COR-L47 (cell line): Measurements from ENCODE around the gene CHD2.

ENCODE experiments used
- DNase-seq: peaks from one replicate; lab custom pipeline; 2025; lab: John Stamatoyannopoulos, UW

Gene CHD2

DNA sequence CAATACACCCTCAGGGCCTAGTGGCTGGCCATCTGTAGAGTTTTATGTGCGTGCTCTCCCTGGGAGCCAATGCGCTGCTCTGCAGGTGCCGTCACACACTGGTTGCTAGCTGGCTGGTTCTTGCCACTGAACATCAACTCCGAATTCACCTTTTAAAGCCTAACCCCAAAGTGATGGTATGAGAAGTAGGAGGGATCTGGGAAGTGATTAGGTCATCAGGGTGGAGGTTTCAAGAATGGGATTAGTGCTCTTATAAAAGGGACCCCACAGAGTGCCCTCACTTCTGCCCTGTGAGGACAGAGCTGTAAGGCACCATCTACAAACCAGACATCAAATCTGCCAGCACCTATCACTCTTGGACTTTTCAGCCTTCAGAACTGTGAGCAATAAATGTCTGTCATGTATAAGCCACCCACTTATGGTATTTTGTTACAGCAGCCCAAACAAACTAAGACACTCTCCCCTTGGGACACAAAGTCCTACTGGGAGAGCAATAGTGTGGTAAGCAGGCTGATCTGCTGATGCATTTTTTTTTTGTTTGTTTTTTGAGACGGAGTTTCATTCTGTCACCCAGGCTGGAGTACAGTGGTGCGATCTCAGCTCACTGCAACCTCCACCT is 168.6 kb downstream of the CHD2 start:
- no peak for DNase-seq

DNA sequence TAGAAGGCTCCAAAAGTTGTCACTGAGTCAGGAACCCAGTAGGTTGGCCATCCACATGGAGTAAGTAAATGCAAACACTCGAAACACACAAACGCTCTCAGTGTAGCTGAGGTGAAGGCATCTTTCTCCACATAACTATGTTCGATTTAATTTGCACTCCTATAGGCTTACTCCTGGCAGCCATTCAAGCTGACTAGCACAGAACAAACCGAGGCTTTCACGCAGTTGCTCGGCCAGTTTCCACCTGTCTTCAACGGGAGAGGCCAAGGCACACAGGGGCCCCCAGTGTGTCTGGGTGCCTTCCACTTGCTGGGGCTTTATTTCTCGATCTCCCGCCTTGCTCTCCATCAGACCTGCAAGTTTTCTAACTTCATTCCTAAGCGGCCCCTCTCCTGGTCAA is 170.0 kb downstream of the CHD2 start:
- DNase-seq: no peak

DNA sequence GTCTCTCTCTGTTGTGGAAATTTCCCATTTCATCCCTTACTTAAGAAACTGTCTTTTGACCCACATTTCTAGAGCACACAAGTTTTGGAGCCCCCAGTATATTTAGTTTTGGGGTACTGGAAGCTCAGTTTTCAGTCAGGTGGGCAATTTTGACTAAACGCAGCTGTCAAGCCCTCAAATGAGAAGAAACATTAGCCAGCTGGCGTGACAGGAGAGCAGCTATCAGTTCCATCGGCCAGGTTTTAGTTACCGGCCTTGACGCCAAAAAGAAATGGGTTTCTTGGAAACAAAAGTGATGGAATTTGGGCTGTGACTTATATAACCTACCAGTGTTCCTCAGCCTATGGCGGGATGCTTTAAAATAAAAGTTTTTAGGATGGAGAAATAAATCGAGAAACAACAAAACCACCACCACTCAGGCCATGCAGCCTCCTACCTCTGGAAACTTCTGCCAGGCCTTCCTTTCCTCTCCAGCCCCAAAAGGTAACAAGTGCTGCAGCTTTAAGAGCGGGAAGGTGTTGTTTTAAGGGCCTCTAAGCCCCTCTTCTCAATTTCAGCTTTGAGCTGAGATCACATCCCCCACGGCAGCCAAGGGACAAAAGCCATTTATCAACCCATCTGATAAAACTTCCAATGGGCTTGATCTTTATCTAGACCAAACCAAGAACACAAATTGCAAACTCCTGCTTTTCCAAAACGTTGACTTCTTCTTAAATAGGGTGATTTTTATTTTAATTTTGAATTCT is 170.6 kb downstream of the CHD2 start:
- no peak for DNase-seq

DNA sequence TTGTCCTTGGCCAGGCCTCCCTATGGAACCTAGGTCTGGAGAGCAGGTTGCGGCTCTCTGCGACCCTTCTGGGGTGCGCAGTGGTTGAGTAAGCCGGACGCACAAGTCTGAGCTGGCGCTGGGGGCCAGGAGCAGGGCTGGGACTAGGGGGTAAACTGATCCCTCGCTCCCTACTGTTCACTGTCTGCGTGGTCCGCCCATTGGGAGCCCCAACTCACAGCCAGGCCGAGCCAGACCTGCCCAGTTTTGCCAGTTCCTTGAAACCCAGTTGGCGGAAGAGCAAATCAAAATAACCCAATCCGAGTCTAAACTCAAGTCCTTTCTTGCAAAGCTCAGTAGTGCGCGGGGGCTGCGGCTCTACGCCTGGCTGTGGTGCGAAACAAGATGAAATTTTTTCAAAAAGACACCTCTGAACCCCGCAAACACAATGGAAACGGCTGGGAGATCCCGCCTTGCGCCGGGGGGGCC is 171.4 kb downstream of the CHD2 start:
- DNase-seq: no peak

DNA sequence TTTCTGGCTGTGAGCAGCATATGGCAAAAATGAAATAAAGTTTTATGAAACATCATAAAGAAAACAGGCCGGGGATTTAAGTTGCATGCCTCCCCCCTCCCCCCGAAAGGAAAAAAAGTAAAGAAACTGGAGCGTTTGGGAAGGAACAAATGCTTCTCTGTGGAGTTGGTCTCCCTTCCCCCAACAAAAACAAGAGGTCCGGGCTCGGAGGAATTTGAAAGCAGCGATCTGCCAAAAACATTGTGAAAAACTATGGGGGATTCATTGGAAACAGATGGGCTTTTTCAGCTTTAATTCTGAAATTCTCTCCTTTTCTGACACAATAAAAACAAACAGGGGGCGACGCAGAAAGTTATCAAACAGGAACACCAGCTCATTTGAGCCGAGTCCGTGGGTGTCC is 171.9 kb downstream of the CHD2 start:
- no peak for DNase-seq

DNA sequence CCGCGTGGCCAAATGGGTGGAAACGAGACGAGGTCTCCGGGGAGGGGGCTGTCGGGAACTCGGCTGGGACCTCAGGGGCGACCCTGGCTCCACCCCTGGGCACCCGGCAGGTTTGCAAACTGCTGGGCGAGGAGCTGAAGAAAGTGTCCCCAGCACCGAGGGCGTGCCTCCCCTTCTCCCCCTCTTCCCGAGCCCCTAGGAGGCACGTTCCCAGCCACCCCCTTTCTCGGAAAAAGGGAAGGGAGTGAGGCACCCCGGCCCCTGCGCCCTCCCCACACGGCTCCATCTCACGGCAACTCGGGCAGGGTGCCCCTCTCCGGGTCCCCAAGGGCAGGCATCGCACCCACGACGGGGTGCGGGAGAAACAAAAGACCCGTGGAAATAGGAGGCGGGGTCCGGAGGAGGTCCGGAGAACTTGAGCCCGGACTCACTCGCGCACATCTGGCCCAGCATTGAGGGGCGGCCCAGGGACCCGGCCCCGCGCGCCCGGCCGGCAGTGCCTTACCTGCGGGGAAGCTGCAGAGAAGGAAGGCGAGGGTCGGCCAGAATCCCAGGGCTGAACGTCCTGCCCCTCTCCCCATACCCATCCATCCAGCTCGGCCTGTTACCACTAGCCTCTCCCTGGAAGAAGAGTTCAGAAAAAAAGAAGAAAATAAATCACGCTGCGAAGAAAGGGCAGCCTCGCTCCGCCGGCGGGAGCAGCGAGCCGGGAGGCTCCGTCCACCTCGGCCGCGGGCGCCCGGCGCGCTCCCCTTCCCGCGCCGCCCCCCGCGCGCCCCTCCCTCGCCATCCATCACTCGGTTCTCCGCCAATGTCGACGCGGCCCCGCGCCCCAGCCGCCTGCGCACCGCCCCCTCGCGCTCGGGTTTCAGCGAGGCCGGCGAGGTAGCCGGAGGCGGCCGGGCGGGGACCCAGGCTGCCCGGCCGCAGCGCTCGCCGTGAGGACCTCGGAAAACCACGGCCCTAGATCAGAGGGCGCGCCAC is 172.6 kb downstream of the CHD2 start:
- peak; percentile 71 for DNase-seq

DNA sequence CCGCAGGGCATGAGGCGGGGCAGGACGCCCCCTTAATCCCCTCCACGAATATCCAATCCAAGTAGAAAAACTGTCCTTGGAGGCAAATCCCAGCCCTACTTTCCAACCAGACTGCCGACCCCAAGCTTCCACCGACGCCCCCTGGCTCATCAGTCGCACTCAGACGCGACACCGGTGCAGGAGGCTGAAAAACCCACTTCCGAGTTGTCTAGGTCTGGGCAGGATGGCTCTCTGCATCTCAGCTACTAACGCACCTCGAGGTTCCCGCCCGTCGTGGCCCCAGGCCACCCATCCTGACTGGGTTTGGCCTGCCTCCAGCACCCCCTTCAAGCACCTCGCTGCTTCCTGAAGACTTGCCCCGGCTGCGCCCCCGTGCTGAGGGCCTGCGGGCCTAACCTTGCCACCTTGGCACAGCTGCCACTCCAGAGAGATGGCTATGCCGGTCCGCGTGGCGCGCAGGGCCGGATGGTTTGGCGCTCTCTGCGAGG is 173.4 kb downstream of the CHD2 start:
- no peak for DNase-seq

DNA sequence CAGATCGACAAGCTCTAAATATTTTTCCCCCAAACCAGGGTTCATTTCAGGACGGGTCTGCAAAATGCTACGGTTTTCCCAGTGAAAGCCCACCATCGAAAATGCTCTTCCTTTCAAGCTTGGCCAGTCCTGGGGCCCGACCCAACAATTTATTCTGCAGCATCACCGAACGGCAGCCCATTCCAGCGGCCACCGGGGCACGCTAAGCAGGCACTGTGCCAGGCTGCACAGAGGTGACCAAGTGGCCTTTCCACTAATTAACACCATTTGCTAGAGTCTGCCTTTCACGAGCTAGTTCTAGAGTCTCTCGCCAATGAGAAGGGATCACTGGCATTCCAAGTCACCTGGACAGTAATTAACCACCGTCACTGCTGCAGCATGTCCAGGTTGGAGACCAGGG is 174.5 kb downstream of the CHD2 start:
- DNase-seq: no peak

DNA sequence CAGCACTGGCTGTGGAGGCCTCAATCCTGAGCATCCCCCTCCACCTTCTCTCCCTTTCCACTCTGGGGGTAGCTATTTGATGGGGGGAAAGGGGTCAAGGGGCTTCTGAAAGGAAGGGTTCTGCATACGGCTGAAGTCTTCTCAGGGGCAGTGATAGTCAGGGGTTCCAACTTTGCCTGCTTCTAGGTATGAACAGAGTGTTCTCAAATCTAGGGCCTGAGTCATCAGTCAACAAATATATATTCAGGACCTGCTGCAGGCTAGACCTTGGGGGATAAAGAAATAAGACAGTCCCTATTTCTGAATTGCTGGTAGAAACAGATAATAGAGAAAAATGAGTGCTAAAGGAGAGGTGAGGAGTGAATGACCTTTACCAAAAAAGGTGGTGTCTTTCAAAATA is 176.1 kb downstream of the CHD2 start:
- DNase-seq: no peak

DNA sequence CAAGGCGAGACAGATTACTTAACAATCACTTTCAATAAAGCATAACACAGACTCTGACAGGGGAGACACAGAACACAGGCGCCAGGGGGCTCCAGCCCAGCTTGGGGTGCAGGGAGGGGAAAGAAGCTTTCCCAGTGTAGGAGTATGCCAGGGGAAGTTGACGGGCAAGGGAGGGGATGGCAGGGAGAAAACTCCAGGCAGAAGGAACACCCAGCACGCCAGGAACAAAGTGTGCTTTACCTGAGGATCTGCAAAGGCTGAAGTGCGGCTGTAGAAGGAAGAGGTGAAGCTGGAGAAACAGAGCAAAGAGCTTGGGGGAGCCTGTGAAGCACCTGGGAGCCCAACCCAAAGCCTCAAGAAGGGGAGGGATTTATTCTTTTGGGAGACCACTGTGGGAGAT is 176.8 kb downstream of the CHD2 start:
- DNase-seq: no peak
